B cell (primary cell): ENCODE measurements around the gene SDCCAG8. TPM values are rescaled to one million over a fixed set of nuclear protein-coding genes. Genes with fewer than 3 reads are reported as not detected.

Source experiments
- ATAC-seq: fragments of 200-7000 bp; cut with Tn5 transposase; one replicate; pipeline ENCODE4 v1.10.0; 2021; ENCODE audit warnings: low read depth, mild to moderate bottlenecking, moderate number of reproducible peaks, moderate library complexity
- CTCF ChIA-PET: fragments of 350-600 bp; sonication (Branson Sonifier 250); formaldehyde crosslinking; loops from one replicate; lab custom pipeline; 2021; ENCODE audit warnings: antibody characterized with exemption, inconsistent platforms; lab: Charles Lee
- POLR2A ChIA-PET: fragments of 350-600 bp; sonication (Branson Sonifier 250); formaldehyde crosslinking; loops from one replicate; lab custom pipeline; 2021; ENCODE audit warnings: antibody characterized with exemption; lab: Charles Lee
- DNase-seq: peaks from one replicate; pipeline ENCODE4 v3.0.0; 2013
- H2AFZ ChIP-seq: 2 replicates; pipeline ENCODE4 v1.6.1; 2012; ENCODE audit warnings: mild to moderate bottlenecking, low read depth, low read length; ENCODE audit not compliant: insufficient read depth, poor library complexity, severe bottlenecking
- H3K27ac ChIP-seq, 2 donors: 1 replicate in 1 of 2; 2 replicates in 1 of 2; pipeline ENCODE4 v1.5.1; 2012 to 2013; ENCODE audit warnings: low read length in 2 of 2, mild to moderate bottlenecking in 2 of 2, moderate library complexity in 1 of 2
- H3K27me3 ChIP-seq, 4 experiments: fragments of 200-600 bp in 1 of 4; sonication (generic) in 1 of 4; replicated peaks in 1 of 4; 1 replicate in 2 of 4; 2 replicates in 2 of 4; pipeline versions ENCODE4 v1.6.1 to v1.7.0; 2013 to 2016; ENCODE audit warnings: low read length in 3 of 4, mild to moderate bottlenecking in 2 of 4, mixed read lengths in 1 of 4, moderate library complexity in 1 of 4; ENCODE audit not compliant: insufficient read depth in 4 of 4, control insufficient read depth in 3 of 4; ENCODE audit errors: control extremely low read depth in 1 of 4
- H3K36me3 ChIP-seq, 2 experiments: replicated peaks in 1 of 2; 1 replicate in 1 of 2; 2 replicates in 1 of 2; pipeline versions ENCODE4 v1.6.1 to v1.7.1; 2013; ENCODE audit warnings: low read length in 1 of 2; ENCODE audit not compliant: insufficient read depth in 2 of 2, control insufficient read depth in 1 of 2; ENCODE audit errors: control extremely low read depth in 1 of 2, extremely low read depth in 1 of 2
- H3K4me1 ChIP-seq, 2 donors: fragments of 200-600 bp in 1 of 2; sonication (generic) in 1 of 2; 1 replicate in 1 of 2; 2 replicates in 1 of 2; pipeline versions ENCODE4 v1.5.1 to v1.6.1; 2013 to 2017; ENCODE audit warnings: low read length in 2 of 2; ENCODE audit not compliant: control insufficient read depth in 2 of 2, insufficient read depth in 2 of 2
- H3K4me2 ChIP-seq: replicated peaks from 2 replicates; pipeline ENCODE3; 2012; ENCODE audit warnings: mild to moderate bottlenecking, low read depth, low read length; ENCODE audit not compliant: poor library complexity, severe bottlenecking
- H3K4me3 ChIP-seq, 5 experiments: fragments of 200-600 bp in 1 of 5; sonication (generic) in 1 of 5; 1 replicate in 3 of 5; 2 replicates in 2 of 5; pipeline versions ENCODE4 v1.5.1 to v1.7.0; 2011 to 2016; ENCODE audit warnings: low read length in 4 of 5, mild to moderate bottlenecking in 4 of 5, low read depth in 2 of 5, control low read depth in 1 of 5, moderate library complexity in 1 of 5; ENCODE audit not compliant: insufficient read depth in 1 of 5; ENCODE audit errors: control extremely low read depth in 1 of 5, extremely low read depth in 1 of 5
- H3K79me2 ChIP-seq: fragments of 200-600 bp; sonication (generic); one replicate; pipeline ENCODE4 v1.6.0; 2016; ENCODE audit warnings: low read length; ENCODE audit not compliant: control insufficient read depth, insufficient read depth
- H3K9ac ChIP-seq: fragments of 200-600 bp; sonication (generic); 2 replicates; pipeline ENCODE4 v1.6.1; 2017; ENCODE audit warnings: mild to moderate bottlenecking, low read length, moderate library complexity
- H3K9me3 ChIP-seq, 3 donors: one replicate each; pipeline versions ENCODE4 v1.6.1 to v1.7.1; 2013; ENCODE audit warnings: low read length in 2 of 3; ENCODE audit not compliant: control insufficient read depth in 2 of 3, insufficient read depth in 1 of 3; ENCODE audit errors: control extremely low read depth in 1 of 3
- H4K20me1 ChIP-seq: 2 replicates; pipeline ENCODE4 v1.6.0; 2012; ENCODE audit warnings: mild to moderate bottlenecking, low read length; ENCODE audit not compliant: insufficient read depth, control insufficient read depth, poor library complexity, severe bottlenecking
- H3K27ac Mint-ChIP-seq: one replicate; pipeline ENCODE4 v1.8.0; 2021; ENCODE audit warnings: mixed read lengths
- H3K27me3 Mint-ChIP-seq: one replicate; pipeline ENCODE4 v1.8.0; 2021; ENCODE audit warnings: mixed read lengths
- H3K4me1 Mint-ChIP-seq: one replicate; pipeline ENCODE4 v1.8.0; 2021; ENCODE audit warnings: mixed read lengths
- H3K4me3 Mint-ChIP-seq: one replicate; pipeline ENCODE4 v1.8.0; 2021; ENCODE audit warnings: mixed read lengths
- H3K9me3 Mint-ChIP-seq: one replicate; pipeline ENCODE4 v1.8.0; 2022; ENCODE audit warnings: mixed read lengths; ENCODE audit not compliant: insufficient read depth
- CTCF ChIP-seq: fragments of 200-600 bp; IDR thresholded peaks from one replicate; pipeline ENCODE4 v1.8.0; 2022; ENCODE audit warnings: antibody characterized with exemption, mild to moderate bottlenecking
- EZH2 ChIP-seq: IDR thresholded peaks from 2 replicates; pipeline ENCODE4 v1.6.1; 2012; ENCODE audit warnings: borderline replicate concordance, low read depth, mild to moderate bottlenecking, moderate library complexity, low read length; ENCODE audit not compliant: insufficient read depth, poor library complexity, severe bottlenecking
- WGBS: methylation state at CpG from one replicate; pipeline ENCODE4 v1.1.5; 2013; ENCODE audit warnings: missing lambda C conversion rate; ENCODE audit not compliant: insufficient coverage; 5-methylcytosine and 5-hydroxymethylcytosine counted together
- intact Hi-C: fragments of 100-400 bp; cut with micrococcal nuclease; formaldehyde crosslinking; loops from one replicate; pipeline ENCODE4 v1.10.0; 2022
- polyA plus RNA-seq: library from polyadenylated mRNA; depleted of rRNA; stranded (reverse); fragments of >200 nt; gene quantifications from 2 replicates; pipeline ENCODE4 v1.2.3, GENCODE V29; 2012
- total RNA-seq, 2 donors: library from RNA; stranded (reverse); fragments of 120-200 nt in 1 of 2; gene quantifications; 1 replicate in 1 of 2; 2 replicates in 1 of 2; pipeline versions ENCODE4 v1.2.3 to v1.2.4, GENCODE V29; 2013 to 2022

The SDCCAG8 gene
- total and polyA plus RNA-seq, 2 donors (not counting 1 experiment from before 2014, with no cell fraction given) = 37.1 to 60.7 TPM

GRCh38 chr1:243345205-243345604 lies 89.4 kb downstream of the SDCCAG8 start:
- TF ChIP-seq EZH2 (no peak), CTCF (no peak)
- no peak overlapping the region for H3K9ac ChIP-seq

GRCh38 chr1:243346016-243346415 lies 90.2 kb downstream of the SDCCAG8 start:
- Histone ChIP-seq H3K9me3 (no peaks in the 10 kb centered on the region), H3K4me3 (no peak overlapping the region), H3K36me3 (peaks cover 2 to 4% of the 10 kb centered on the region in 2 experiments), H3K4me2 (no peak overlapping the region), H3K79me2 (no peaks in the 10 kb centered on the region), H3K27me3 (no peaks in the 10 kb centered on the region), H4K20me1 (no peaks in the 10 kb centered on the region), H3K9ac (no peak overlapping the region), H3K27ac (no peak overlapping the region), H3K4me1 (no peaks in the 10 kb centered on the region), H2AFZ (no peak overlapping the region)
- Mint-ChIP-seq H3K9me3 (no peaks in the 10 kb centered on the region), H3K4me1 (no peaks in the 10 kb centered on the region), H3K4me3 (no peak overlapping the region), H3K27ac (no peak overlapping the region), H3K27me3 (no peaks in the 10 kb centered on the region)
- DNase-seq (no peak), ATAC-seq (no peak)
- TF ChIP-seq CTCF (no peak), EZH2 (no peak)
- WGBS = 92% methylated on average over 2 of the region's 3 CpGs
- intact Hi-C loops = no loop called here
- ChIA-PET POLR2A (no interaction called here), CTCF (interaction anchor here (0.6 kb wide), 1 partner anchor 927 kb away, joined by 4 read pairs; no protein-coding TSS in a partner anchor)

More at GRCh38 chr1:243345205-243345604, 89.4 kb downstream of the SDCCAG8 start:
- Histone ChIP-seq H4K20me1 (no peaks in the 10 kb centered on the region), H3K4me3 (no peak overlapping the region), H3K9me3 (no peaks in the 10 kb centered on the region), H3K27ac (no peak overlapping the region), H3K4me2 (no peak overlapping the region), H3K79me2 (no peaks in the 10 kb centered on the region), H3K4me1 (no peaks in the 10 kb centered on the region), H2AFZ (no peak overlapping the region), H3K27me3 (no peaks in the 10 kb centered on the region), H3K36me3 (peaks cover 2 to 4% of the 10 kb centered on the region in 2 experiments)
- DNase-seq (no peak), ATAC-seq (no peak)
- H3K27ac Mint-ChIP-seq = no peak overlapping the region
- H3K27me3 Mint-ChIP-seq = no peaks in the 10 kb centered on the region
- CTCF ChIA-PET = interaction anchor here (2.5 to 4.8 kb wide), 4 partner anchors 11 to 954 kb away, joined by 12 to 67 read pairs (median 31); no protein-coding TSS in a partner anchor
- no peak overlapping the region for H3K4me3 Mint-ChIP-seq
- H3K9me3 Mint-ChIP-seq = no peaks in the 10 kb centered on the region
- POLR2A ChIA-PET = no interaction called here
- no CpG with 5 or more reads among the region's 1 CpG for WGBS
- H3K4me1 Mint-ChIP-seq = no peaks in the 10 kb centered on the region
- intact Hi-C loops = loop anchor here (2.0 kb wide), 2 partner anchors 602 to 702 kb away; no protein-coding TSS in a partner anchor
